PC-9 (cell line): ENCODE results near the gene MSN. TPM values are rescaled to one million over a fixed set of nuclear protein-coding genes. Genes with fewer than 3 reads are reported as not detected.
A peak's percentile ranks its signal among the peaks of the same experiment; 100 is the strongest.
"Not testable (repeated sequence)": the region's sequence is repeated elsewhere in the genome, so short reads cannot be mapped to it uniquely, and the experiment has no call there.

Experiments used
- Bru-seq: library from RNA; stranded (reverse); fragments of 400-500 nt; gene quantifications from one replicate; lab custom pipeline; 2021; lab: Mats Ljungman, UMichigan
- BruChase-seq, 2 experiments: library from RNA; stranded (reverse); fragments of 400-500 nt; gene quantifications; one replicate each; lab custom pipeline; 2021; lab: Mats Ljungman, UMichigan
- BruUV-seq: library from RNA; stranded (reverse); fragments of 400-500 nt; replicated peaks from 2 replicates; lab custom pipeline; 2021; lab: Mats Ljungman, UMichigan
- CTCF ChIA-PET: fragments of 300-600 bp; sonication (Branson Sonifier 250); formaldehyde crosslinking; loops from one replicate; lab custom pipeline; 2022; ENCODE audit warnings: antibody characterized with exemption; lab: Charles Lee
- POLR2A ChIA-PET: fragments of 300-600 bp; sonication (Branson Sonifier 250); formaldehyde crosslinking; loops from one replicate; lab custom pipeline; 2022; ENCODE audit warnings: antibody characterized with exemption; ENCODE audit not compliant: unreplicated experiment; lab: Charles Lee
- DNase-seq, 2 experiments: peaks; one replicate each; pipeline versions ENCODE4 v3.0.0 to v3.0.0-alpha.2; 2015 to 2022; ENCODE audit warnings: mixed read lengths in 1 of 2
- H2AFZ ChIP-seq: fragments of 200-600 bp; sonication (generic); 2 replicates; pipeline ENCODE4 v1.8.1; 2017; ENCODE audit warnings: antibody characterized with exemption
- H3F3A ChIP-seq: fragments of 200-600 bp; sonication (generic); 2 replicates; pipeline ENCODE4 v1.8.1; 2017; ENCODE audit warnings: antibody characterized with exemption, mild to moderate bottlenecking, low read depth; ENCODE audit not compliant: insufficient read depth
- H3K27ac ChIP-seq: fragments of 200-600 bp; sonication (generic); 2 replicates; pipeline ENCODE4 v1.6.1; 2016; ENCODE audit warnings: mixed run types
- H3K27me3 ChIP-seq: fragments of 200-600 bp; sonication (generic); 2 replicates; pipeline ENCODE4 v1.6.1; 2016; ENCODE audit warnings: low read depth, mixed run types; ENCODE audit not compliant: insufficient read depth
- H3K36me3 ChIP-seq: fragments of 200-600 bp; sonication (generic); 2 replicates; pipeline ENCODE4 v1.6.1; 2016; ENCODE audit warnings: low read depth, mixed run types
- H3K4me1 ChIP-seq: fragments of 200-600 bp; sonication (generic); replicated peaks from 2 replicates; pipeline ENCODE4 v1.6.1; 2016; ENCODE audit warnings: mixed run types; ENCODE audit not compliant: insufficient read depth
- H3K4me2 ChIP-seq: fragments of 200-600 bp; sonication (generic); 2 replicates; pipeline ENCODE4 v1.6.1; 2017; ENCODE audit warnings: mixed run types
- H3K4me3 ChIP-seq: fragments of 200-600 bp; sonication (generic); 2 replicates; pipeline ENCODE4 v1.6.1; 2016; ENCODE audit warnings: mixed run types
- H3K79me2 ChIP-seq: fragments of 200-600 bp; sonication (generic); 2 replicates; pipeline ENCODE4 v1.6.1; 2017; ENCODE audit warnings: low read depth, mixed run types
- H3K9me2 ChIP-seq: fragments of 200-600 bp; sonication (generic); 2 replicates; pipeline ENCODE4 v1.8.1; 2017; ENCODE audit warnings: mild to moderate bottlenecking; ENCODE audit not compliant: insufficient read depth
- H3K9me3 ChIP-seq: fragments of 200-600 bp; sonication (generic); 2 replicates; pipeline ENCODE4 v1.8.1; 2016; ENCODE audit warnings: low read depth; ENCODE audit not compliant: insufficient read depth
- H4K20me1 ChIP-seq: fragments of 200-600 bp; sonication (generic); 2 replicates; pipeline ENCODE4 v1.8.1; 2017; ENCODE audit not compliant: insufficient read depth
- EZH2 ChIP-seq: fragments of 200-600 bp; sonication (generic); IDR thresholded peaks from 2 replicates; pipeline ENCODE4 v1.8.0; 2017; ENCODE audit warnings: antibody characterized with exemption, low read depth
- intact Hi-C: fragments of 100-400 bp; cut with micrococcal nuclease; formaldehyde crosslinking; loops from one replicate; pipeline ENCODE4 v1.10.0; 2022; ENCODE audit not compliant: unreplicated experiment
- long read RNA-seq: library from polyadenylated mRNA; stranded (forward); transcript quantifications from one replicate; pipeline ENCODE4 v2.0.0, GENCODE V29; 2022
- total RNA-seq: library from RNA; stranded (reverse); gene quantifications from 2 replicates; pipeline ENCODE4 v1.2.3, GENCODE V29; 2021
- TF ChIP-seq, protein P1 (sequence below): fragments of 200-600 bp; sonication (generic); conservative IDR thresholded peaks from 2 replicates; pipeline ENCODE4 v1.6.1; 2017; ENCODE audit warnings: mixed run types, antibody characterized with exemption, mild to moderate bottlenecking, moderate library complexity

Gene MSN
- total RNA-seq, result 177 and 235 TPM in 2 replicates
- percentile 90 among the genes with signal in this experiment for Bru-seq, nascent RNA
- percentile 86 among the genes with signal in this experiment for BruChase-seq, experiment 1, labeled RNA remaining after a 2-hour chase
- BruChase-seq, experiment 2, labeled RNA remaining after a 6-hour chase, result percentile 92 among the genes with signal in this experiment
- long read RNA-seq, transcript MSN-201 (13 exons, 3,944 nt), result major isoform, 211 of 280 reads
- long read RNA-seq, partial matches to known transcripts, result 60 of 280 reads
- long read RNA-seq, other reads (novel, unspliced or antisense), result 9 of 280 reads

DNA sequence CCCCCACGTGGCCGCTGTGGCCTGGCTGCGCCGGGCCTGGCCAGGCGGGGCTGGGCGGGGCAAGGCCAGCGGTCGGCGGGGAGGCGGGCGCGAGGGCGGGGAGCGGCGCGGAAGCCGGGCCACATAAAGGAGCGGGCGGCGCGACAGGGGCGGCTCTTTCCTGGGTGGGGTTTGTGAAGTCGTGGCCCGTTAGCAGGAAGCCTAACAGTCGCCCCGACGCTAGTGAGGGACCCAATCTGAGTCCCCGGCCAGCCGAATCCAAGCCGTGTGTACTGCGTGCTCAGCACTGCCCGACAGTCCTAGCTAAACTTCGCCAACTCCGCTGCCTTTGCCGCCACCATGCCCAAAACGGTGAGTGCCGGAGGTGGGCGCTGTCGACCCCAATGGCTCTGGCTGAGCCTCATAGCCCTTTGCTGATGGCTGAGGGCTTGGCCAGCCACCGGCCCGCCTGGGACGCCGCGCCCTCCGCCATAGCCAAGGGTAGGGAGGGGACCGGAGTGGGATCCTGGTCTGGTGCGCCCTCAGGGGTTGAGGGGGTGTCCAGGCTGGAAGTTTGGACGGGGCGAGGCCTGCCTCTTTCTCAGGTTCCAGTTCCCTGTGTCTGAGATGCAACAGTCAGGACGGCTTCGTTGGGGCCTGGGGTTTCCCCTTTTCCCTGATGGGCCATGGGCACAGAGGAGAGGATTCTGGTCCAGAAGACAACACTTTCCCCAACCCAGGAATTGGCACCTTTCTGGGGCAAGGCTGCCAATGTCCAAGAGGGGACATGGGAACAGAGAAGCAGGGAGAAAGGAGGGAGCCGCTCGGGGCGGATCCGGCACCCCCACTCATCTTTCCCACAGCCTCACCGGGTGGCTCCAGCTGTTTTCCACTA, at the start of gene MSN:
TSS of gene MSN (plus strand) at position 152 of the 874 bp plus-strand sequence. CDS start at position 340, 188 bp downstream.
- intact Hi-C loops, result loop anchor here (1.0 to 2.0 kb wide), 3 partner anchors 25 to 73 kb away; no protein-coding TSS in a partner anchor
- BruUV-seq, result TSS peak; percentile 94
- TF ChIP-seq, protein P1, sequence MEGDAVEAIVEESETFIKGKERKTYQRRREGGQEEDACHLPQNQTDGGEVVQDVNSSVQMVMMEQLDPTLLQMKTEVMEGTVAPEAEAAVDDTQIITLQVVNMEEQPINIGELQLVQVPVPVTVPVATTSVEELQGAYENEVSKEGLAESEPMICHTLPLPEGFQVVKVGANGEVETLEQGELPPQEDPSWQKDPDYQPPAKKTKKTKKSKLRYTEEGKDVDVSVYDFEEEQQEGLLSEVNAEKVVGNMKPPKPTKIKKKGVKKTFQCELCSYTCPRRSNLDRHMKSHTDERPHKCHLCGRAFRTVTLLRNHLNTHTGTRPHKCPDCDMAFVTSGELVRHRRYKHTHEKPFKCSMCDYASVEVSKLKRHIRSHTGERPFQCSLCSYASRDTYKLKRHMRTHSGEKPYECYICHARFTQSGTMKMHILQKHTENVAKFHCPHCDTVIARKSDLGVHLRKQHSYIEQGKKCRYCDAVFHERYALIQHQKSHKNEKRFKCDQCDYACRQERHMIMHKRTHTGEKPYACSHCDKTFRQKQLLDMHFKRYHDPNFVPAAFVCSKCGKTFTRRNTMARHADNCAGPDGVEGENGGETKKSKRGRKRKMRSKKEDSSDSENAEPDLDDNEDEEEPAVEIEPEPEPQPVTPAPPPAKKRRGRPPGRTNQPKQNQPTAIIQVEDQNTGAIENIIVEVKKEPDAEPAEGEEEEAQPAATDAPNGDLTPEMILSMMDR, result no peak
- no peak for TF ChIP-seq EZH2
- peaks cover 46% of the 10 kb centered on the region for H3K79me2 ChIP-seq
- DNase-seq, result peak in 1 of 2 experiments; percentile 76
- H3K27ac ChIP-seq, result peak within 1 kb of the TSS; percentile 97
- no peaks in the 10 kb centered on the region for H4K20me1 ChIP-seq
- ChIA-PET CTCF (no interaction called here), POLR2A (interaction anchor here (0.6 kb wide), 1 partner anchor 11 kb away, joined by 5 read pairs; no protein-coding TSS in a partner anchor)
- no peaks in the 10 kb centered on the region for H3K9me3 ChIP-seq
- H3K9me2 ChIP-seq, result no peaks in the 10 kb centered on the region
- H3K36me3 ChIP-seq, result no peaks in the 10 kb centered on the region
- peak within 1 kb of the TSS; percentile 79 for H3K4me3 ChIP-seq
- H3K27me3 ChIP-seq, result no peaks in the 10 kb centered on the region
- H3F3A ChIP-seq, result peaks cover 17% of the 10 kb centered on the region; the same call in 1 of the 2 replicates
- H2AFZ ChIP-seq, result peak within 1 kb of the TSS; percentile 67
- H3K4me2 ChIP-seq, result peak within 1 kb of the TSS; percentile 87
- peaks cover 11% of the 10 kb centered on the region for H3K4me1 ChIP-seq

- BruUV-seq, H4K20me1 ChIP-seq, H3K9me3 ChIP-seq, H3K9me2 ChIP-seq, H3K79me2 ChIP-seq, H3K27me3 ChIP-seq, H3K4me3 ChIP-seq, H3F3A ChIP-seq, DNase-seq, intact Hi-C loops, POLR2A ChIA-PET, H3K4me1 ChIP-seq, CTCF ChIA-PET, H3K36me3 ChIP-seq, H2AFZ ChIP-seq, H3K27ac ChIP-seq, H3K4me2 ChIP-seq: not testable (repeated sequence)
Observed at GRCh38 chrX:65620096-65620705, 47.3 kb upstream of the MSN start.

GRCh38 chrX:65630771-65631170, 36.7 kb upstream of the MSN start:
- Histone ChIP-seq H3F3A (no peaks in the 10 kb centered on the region), H3K9me2 (no peaks in the 10 kb centered on the region), H3K79me2 (no peaks in the 10 kb centered on the region), H3K36me3 (no peaks in the 10 kb centered on the region), H2AFZ (no peak overlapping the region), H3K27me3 (no peaks in the 10 kb centered on the region), H3K9me3 (no peaks in the 10 kb centered on the region), H3K4me2 (no peak overlapping the region), H3K4me3 (no peak overlapping the region), H3K4me1 (peaks cover 4% of the 10 kb centered on the region; the same call in 1 of the 2 replicates), H3K27ac (no peak overlapping the region), H4K20me1 (no peaks in the 10 kb centered on the region)
- intact Hi-C loops, result no loop called here
- BruUV-seq, result no TSS peak
- DNase-seq, result no peak
- TF ChIP-seq, protein P1, result no peak
- TF ChIP-seq EZH2, result no peak
- ChIA-PET POLR2A (no interaction called here), CTCF (no interaction called here)
